Lower leg skin (tissue), 4 donors: ENCODE data around the gene ASF1B. TPM values are rescaled to one million over a fixed set of nuclear protein-coding genes. Genes with fewer than 3 reads are reported as not detected.

Source experiments
- DNase-seq, 2 donors: peaks; one replicate each; pipeline ENCODE4 v3.0.0-alpha.2; 2019; ENCODE audit warnings: low spot score in 2 of 2
- H3K4me3 ChIP-seq: fragments of 200-600 bp; sonication (generic); 2 replicates; pipeline ENCODE4 v1.5.1; 2017; ENCODE audit warnings: mild to moderate bottlenecking, low read depth; ENCODE audit not compliant: poor library complexity, severe bottlenecking
- POLR2A ChIP-seq, 2 donors: fragments of 450-650 bp; IDR thresholded peaks; one replicate each; pipeline ENCODE4 v1.6.1; 2016 to 2017; ENCODE audit warnings: antibody characterized with exemption in 2 of 2, mild to moderate bottlenecking in 1 of 2, moderate library complexity in 1 of 2
- WGBS, 2 donors: methylation state at CpG; one replicate each; pipeline ENCODE4 v1.1.5; 2018; 5-methylcytosine and 5-hydroxymethylcytosine counted together
- intact Hi-C: fragments of 100-400 bp; cut with DNase I; formaldehyde crosslinking; loops from one replicate; pipeline ENCODE4 v1.15.0; 2023; ENCODE audit warnings: low total_unique reads
- total RNA-seq, 4 donors: library from RNA; depleted of rRNA; stranded (reverse); fragments of >200 nt; gene quantifications; one replicate each; pipeline ENCODE4 v1.1.0, GENCODE V29; 2016
- TF ChIP-seq, protein P1 (sequence below), 3 donors: fragments of 450-650 bp; IDR thresholded peaks; one replicate each; pipeline ENCODE4 v1.5.1; 2016; ENCODE audit warnings: antibody characterized with exemption in 3 of 3, mild to moderate bottlenecking in 3 of 3, moderate library complexity in 2 of 3

ASF1B gene
- total RNA-seq, 4 donors from 2014 or later, result 1.6 to 3.2 (median 2.3) TPM; not detected in 1

DNA sequence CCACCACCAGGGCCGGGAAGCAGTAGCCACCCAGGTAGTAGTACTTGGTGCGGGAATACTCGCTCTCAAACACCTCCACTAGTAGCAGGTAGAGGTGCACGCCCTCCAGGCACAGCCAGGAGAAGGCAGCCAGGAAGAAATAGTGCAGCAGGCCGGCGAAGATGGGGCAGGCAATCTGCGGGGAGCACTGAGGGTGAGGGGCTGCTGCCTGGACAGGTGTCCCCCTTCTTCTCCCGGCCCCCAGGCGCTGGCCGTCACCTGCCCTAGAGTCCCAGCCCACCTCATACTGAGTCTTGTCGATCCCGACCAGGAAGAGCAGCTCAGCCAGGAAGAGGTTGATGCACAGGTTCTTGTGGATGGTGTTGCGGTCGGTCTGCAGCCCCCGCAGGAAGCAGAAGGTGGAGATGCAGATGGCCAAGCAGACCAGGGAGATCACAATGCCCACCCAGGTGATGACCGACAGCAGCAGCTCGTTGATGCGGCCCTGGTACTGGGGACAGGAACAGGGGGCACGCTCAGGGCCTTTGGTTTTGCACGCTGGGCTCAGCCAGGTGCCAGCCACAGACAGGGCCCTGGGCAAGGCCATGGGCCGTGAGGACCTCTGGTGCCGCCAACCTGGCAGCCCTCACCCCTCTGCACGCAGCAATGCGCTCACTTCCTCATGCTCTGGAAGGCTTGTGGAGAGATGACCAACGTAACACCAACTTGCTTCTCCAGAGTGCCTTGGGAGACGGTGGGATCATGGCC is 20.8 kb upstream of the ASF1B start:
- WGBS, 2 donors, result 91 to 93% methylated on average over 23 to 26 of the region's 26 CpGs
- no peak for DNase-seq
- intact Hi-C loops, result no loop called here
- TF ChIP-seq, protein P1, sequence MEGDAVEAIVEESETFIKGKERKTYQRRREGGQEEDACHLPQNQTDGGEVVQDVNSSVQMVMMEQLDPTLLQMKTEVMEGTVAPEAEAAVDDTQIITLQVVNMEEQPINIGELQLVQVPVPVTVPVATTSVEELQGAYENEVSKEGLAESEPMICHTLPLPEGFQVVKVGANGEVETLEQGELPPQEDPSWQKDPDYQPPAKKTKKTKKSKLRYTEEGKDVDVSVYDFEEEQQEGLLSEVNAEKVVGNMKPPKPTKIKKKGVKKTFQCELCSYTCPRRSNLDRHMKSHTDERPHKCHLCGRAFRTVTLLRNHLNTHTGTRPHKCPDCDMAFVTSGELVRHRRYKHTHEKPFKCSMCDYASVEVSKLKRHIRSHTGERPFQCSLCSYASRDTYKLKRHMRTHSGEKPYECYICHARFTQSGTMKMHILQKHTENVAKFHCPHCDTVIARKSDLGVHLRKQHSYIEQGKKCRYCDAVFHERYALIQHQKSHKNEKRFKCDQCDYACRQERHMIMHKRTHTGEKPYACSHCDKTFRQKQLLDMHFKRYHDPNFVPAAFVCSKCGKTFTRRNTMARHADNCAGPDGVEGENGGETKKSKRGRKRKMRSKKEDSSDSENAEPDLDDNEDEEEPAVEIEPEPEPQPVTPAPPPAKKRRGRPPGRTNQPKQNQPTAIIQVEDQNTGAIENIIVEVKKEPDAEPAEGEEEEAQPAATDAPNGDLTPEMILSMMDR (IDR thresholded peaks at IDR 0.05), result no peak
- no peak for TF ChIP-seq POLR2A (IDR thresholded peaks at IDR 0.05)
- no peak overlapping the region for H3K4me3 ChIP-seq

DNA sequence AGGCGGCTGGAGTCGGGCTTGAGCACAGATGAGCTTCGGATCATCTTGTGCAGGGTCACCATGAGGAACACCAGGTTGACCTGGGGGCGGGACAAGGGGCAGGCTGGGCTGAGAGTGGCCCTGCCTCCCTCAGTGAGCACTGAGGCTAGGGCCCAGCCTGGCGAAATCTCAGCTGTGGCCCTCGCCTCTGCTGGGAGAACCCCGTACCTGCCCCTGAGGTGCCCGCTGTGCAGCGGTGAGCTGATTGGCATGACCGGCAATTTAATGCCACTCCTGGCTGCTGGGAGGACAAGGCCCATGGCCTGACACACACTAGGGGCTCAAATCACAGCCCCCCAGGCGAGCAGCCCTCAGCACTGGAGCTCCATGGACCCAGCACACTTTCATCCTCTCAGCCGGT is 19.7 kb upstream of the ASF1B start:
- TF ChIP-seq, protein P1 (IDR thresholded peaks at IDR 0.05), result no peak
- no peak for TF ChIP-seq POLR2A (IDR thresholded peaks at IDR 0.05)
- intact Hi-C loops, result no loop called here
- H3K4me3 ChIP-seq, result no peak overlapping the region
- no peak for DNase-seq
- whole genome bisulfite sequencing, 2 donors, result 87 to 90% methylated on average over 6 to 12 of the region's 12 CpGs

DNA sequence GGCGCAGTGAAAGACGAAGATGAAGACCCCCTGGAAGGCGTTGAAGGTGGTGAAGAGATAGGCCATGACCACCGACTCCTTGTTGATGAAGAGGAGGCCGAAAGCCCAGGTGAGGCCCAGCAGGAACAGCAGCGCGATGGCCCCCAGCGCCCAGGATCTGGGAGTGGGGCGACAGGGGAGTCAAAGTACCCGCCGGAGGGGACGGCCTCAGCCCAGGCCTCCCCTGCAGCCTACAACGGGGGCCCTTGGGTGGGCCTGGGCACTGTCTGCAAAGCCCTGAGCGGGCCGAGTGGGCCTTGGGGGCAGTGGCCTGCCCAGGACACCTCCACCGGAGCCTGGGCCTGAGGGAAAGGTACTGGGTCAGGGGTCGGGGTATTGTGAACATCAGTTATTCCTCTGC is 19.0 kb upstream of the ASF1B start:
- WGBS, 2 donors, result 95 to 98% methylated on average over 17 of the region's 17 CpGs
- no peak overlapping the region for H3K4me3 ChIP-seq
- DNase-seq, result no peak
- TF ChIP-seq POLR2A (IDR thresholded peaks at IDR 0.05), result no peak
- TF ChIP-seq, protein P1 (IDR thresholded peaks at IDR 0.05), result no peak
- intact Hi-C loops, result no loop called here

DNA sequence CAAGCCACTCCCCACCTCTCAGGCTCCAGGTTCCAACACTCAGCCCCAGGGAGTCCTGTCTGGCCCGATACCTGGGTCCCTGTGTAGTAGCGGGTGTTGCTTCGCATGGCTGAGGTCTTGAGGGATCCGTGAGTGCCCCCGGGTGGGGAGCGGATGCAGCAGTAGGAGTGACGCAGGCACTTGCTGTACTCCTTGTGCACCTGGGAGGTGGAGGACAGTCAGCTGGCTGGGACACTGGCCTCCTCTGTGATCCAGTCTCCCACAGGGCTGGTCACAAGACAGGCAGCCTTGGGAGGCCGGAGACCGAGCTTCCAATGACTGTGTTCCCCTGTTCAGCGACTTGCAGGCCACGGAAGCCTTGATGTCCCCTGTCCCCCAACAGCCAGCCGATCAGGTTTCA is 16.3 kb upstream of the ASF1B start:
- 84 to 88% methylated on average over 11 of the region's 12 CpGs for WGBS, 2 donors
- DNase-seq, result no peak
- intact Hi-C loops, result no loop called here
- no peak overlapping the region for H3K4me3 ChIP-seq
- TF ChIP-seq POLR2A (IDR thresholded peaks at IDR 0.05), result no peak
- TF ChIP-seq, protein P1 (IDR thresholded peaks at IDR 0.05), result no peak

- DNase-seq, result no peak
- no peak overlapping the region for H3K4me3 ChIP-seq
- intact Hi-C loops, result no loop called here
- 90 to 93% methylated on average over 32 to 37 of the region's 47 CpGs for WGBS, 2 donors
- TF ChIP-seq, protein P1 (IDR thresholded peaks at IDR 0.05), result no peak
- no peak for TF ChIP-seq POLR2A (IDR thresholded peaks at IDR 0.05)
Measured at GRCh38 chr19:14150770-14151661, 14.6 kb upstream of the ASF1B start.
